ENCODE measurements around the gene GFPT1. TPM values are rescaled to one million over a fixed set of nuclear protein-coding genes. Genes with fewer than 3 reads are reported as not detected.

GFPT1 gene
- total RNA-seq, 2 donors from 2014 or later, result 32.7 to 43.8 TPM

GRCh38 chr2:69316550-69316949 is 70.5 kb downstream of the GFPT1 start:
- Mint-ChIP-seq H3K27ac (no peak overlapping the region), H3K9me3 (peaks cover 8% of the 10 kb centered on the region), H3K36me3 (ENCODE audit: low read depth) (peaks cover 37% of the 10 kb centered on the region)

GRCh38 chr2:69315160-69315761 is 71.8 kb downstream of the GFPT1 start:
- Mint-ChIP-seq H3K36me3 (ENCODE audit: low read depth) (peaks cover 24% of the 10 kb centered on the region), H3K4me1 (no peaks in the 10 kb centered on the region), H3K4me3 (no peak overlapping the region), H3K9me3 (peaks cover 8% of the 10 kb centered on the region), H3K27ac (no peak overlapping the region), H3K27me3 (no peaks in the 10 kb centered on the region)
- no peak for ATAC-seq (replicated peaks)

More at GRCh38 chr2:69316550-69316949, 70.5 kb downstream of the GFPT1 start:
- H3K4me1 Mint-ChIP-seq, result no peaks in the 10 kb centered on the region
- no peak overlapping the region for H3K4me3 Mint-ChIP-seq
- ATAC-seq (replicated peaks), result no peak
- no peaks in the 10 kb centered on the region for H3K27me3 Mint-ChIP-seq

GRCh38 chr2:69311024-69311416 is 76.0 kb downstream of the GFPT1 start:
- H3K9me3 Mint-ChIP-seq, result no peaks in the 10 kb centered on the region
- no peak overlapping the region for H3K27ac Mint-ChIP-seq
- no peak for ATAC-seq (replicated peaks)

DNA sequence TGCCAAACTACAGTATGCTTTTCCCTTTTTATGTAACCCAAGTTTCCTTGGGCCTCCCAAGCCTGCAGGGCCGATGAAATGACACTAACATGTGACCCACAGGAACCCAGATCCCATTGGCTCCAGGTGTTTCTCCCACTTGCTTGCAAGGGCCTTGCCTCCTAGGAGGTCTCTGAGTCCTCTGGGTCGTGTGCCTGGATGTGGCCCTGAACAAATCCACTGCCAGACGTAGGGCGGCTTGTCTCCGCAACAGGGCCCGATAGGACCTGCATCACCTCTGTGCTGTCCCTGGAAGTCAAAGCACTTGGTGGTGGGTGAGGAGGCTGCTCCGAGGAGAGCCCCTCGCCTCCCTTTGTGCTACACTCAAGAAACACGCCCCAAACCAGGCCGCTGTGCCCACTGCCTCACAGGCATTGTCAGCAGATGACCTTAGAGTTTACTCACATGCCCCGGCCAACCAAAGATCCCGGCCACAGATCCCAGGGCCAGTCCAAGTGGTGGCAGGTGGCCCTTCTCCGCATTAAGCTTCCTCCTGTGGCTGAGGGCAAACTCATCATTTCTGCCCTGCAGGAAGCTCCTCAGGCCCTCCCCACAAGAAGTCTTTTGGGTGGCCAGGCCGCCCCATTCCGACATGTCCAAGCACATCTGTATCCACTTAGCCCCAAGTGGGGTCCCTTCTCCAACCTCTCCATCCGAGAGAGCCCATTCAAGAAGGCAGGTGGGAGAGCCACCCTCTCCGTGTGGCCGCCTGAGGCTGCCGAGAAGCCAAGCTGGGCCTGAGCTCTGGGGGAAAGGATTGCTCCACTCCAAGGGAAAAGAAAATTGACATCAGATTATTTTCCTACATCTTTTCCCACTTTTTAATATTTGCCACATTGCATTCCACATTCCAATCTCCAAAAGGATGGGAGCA is 76.7 kb downstream of the GFPT1 start:
- Mint-ChIP-seq H3K9me3 (no peaks in the 10 kb centered on the region), H3K4me3 (no peak overlapping the region), H3K36me3 (ENCODE audit: low read depth) (no peaks in the 10 kb centered on the region), H3K4me1 (no peaks in the 10 kb centered on the region), H3K27me3 (peaks cover 4% of the 10 kb centered on the region), H3K27ac (no peak overlapping the region)
- ATAC-seq (replicated peaks), result no peak

More at GRCh38 chr2:69311024-69311416, 76.0 kb downstream of the GFPT1 start:
- H3K4me3 Mint-ChIP-seq, result no peak overlapping the region
- H3K4me1 Mint-ChIP-seq, result no peaks in the 10 kb centered on the region
- peaks cover 2% of the 10 kb centered on the region for H3K27me3 Mint-ChIP-seq
- H3K36me3 Mint-ChIP-seq (ENCODE audit: low read depth), result no peaks in the 10 kb centered on the region

GRCh38 chr2:69309351-69310110 is 77.5 kb downstream of the GFPT1 start:
- Mint-ChIP-seq H3K9me3 (no peaks in the 10 kb centered on the region), H3K27me3 (peaks cover 4% of the 10 kb centered on the region), H3K4me1 (no peaks in the 10 kb centered on the region), H3K4me3 (no peak overlapping the region), H3K27ac (no peak overlapping the region), H3K36me3 (ENCODE audit: low read depth) (no peaks in the 10 kb centered on the region)
- no peak for ATAC-seq (replicated peaks)

DNA sequence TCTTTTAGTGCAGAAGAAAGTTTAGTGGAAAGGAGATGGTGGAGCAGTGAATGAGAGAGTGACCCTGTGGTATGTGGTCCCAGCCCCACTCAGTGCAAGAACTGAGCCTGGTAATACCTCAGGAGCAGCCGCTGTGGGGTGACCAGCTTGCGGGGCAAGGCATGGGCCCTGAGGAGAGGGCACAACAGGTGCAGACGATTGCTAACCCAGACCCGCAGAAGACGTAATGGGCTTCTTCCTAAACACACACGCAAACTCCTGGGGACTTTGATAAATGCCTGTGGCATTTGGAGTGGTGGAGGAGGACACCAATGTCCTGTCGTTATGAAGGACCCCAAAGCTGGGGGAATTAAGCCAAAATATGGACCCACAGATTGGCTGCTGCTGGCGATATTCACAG is 78.7 kb downstream of the GFPT1 start:
- peak overlapping the region; percentile 40 for H3K4me3 Mint-ChIP-seq
- no peaks in the 10 kb centered on the region for H3K36me3 Mint-ChIP-seq (ENCODE audit: low read depth)
- peaks cover 10% of the 10 kb centered on the region for H3K27me3 Mint-ChIP-seq
- ATAC-seq (replicated peaks), result no peak
- H3K27ac Mint-ChIP-seq, result no peak overlapping the region
- H3K9me3 Mint-ChIP-seq, result no peaks in the 10 kb centered on the region
- H3K4me1 Mint-ChIP-seq, result no peaks in the 10 kb centered on the region

GRCh38 chr2:69307579-69308064 is 79.4 kb downstream of the GFPT1 start:
- Mint-ChIP-seq H3K4me1 (no peaks in the 10 kb centered on the region), H3K27ac (no peak overlapping the region), H3K36me3 (ENCODE audit: low read depth) (no peaks in the 10 kb centered on the region), H3K9me3 (no peaks in the 10 kb centered on the region), H3K4me3 (peak overlapping the region; percentile 40), H3K27me3 (peaks cover 13% of the 10 kb centered on the region)
- ATAC-seq (replicated peaks), result no peak

GRCh38 chr2:69306822-69307578 is 80.0 kb downstream of the GFPT1 start:
- H3K4me1 Mint-ChIP-seq, result no peaks in the 10 kb centered on the region
- H3K9me3 Mint-ChIP-seq, result no peaks in the 10 kb centered on the region
- peak; percentile 82 for ATAC-seq (replicated peaks)
- no peaks in the 10 kb centered on the region for H3K36me3 Mint-ChIP-seq (ENCODE audit: low read depth)
- no peak overlapping the region for H3K27ac Mint-ChIP-seq
- H3K4me3 Mint-ChIP-seq, result peak overlapping the region; percentile 40
- H3K27me3 Mint-ChIP-seq, result peaks cover 13% of the 10 kb centered on the region

DNA sequence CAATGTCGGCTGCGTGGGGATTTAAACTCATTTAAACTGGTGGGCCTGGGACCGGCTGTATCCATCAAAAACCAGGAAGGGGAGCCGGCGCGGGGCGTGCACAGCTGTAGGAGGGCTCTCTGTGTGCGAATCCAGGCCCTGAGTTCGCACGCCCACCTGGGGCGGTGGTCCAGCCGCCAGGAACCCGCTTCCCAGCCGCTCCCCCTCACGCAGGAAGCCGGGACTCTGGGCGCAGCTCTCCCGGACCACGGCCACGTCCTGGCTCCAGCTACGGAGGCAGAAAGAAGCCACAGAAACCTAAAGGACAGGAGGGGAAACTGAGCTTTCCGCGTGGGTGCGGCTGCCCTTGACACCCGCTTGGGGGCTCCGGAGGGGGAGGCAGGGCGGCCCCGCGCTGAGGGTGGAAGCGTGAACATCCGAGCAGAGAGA is 80.6 kb downstream of the GFPT1 start:
- Mint-ChIP-seq H3K27me3 (peaks cover 13% of the 10 kb centered on the region), H3K36me3 (ENCODE audit: low read depth) (no peaks in the 10 kb centered on the region), H3K9me3 (no peaks in the 10 kb centered on the region), H3K27ac (no peak overlapping the region), H3K4me3 (peak overlapping the region; percentile 40), H3K4me1 (no peaks in the 10 kb centered on the region)
- no peak for ATAC-seq (replicated peaks)

- H3K27ac Mint-ChIP-seq, result no peak overlapping the region
- ATAC-seq (replicated peaks), result no peak
- H3K4me3 Mint-ChIP-seq, result peak overlapping the region; percentile 40
- H3K4me1 Mint-ChIP-seq, result no peaks in the 10 kb centered on the region
- H3K27me3 Mint-ChIP-seq, result peaks cover 13% of the 10 kb centered on the region
- H3K36me3 Mint-ChIP-seq (ENCODE audit: low read depth), result no peaks in the 10 kb centered on the region
- H3K9me3 Mint-ChIP-seq, result no peaks in the 10 kb centered on the region
Measured at GRCh38 chr2:69305712-69306392, 81.2 kb downstream of the GFPT1 start.

GRCh38 chr2:69305166-69305565 is 81.9 kb downstream of the GFPT1 start:
- no peak for ATAC-seq (replicated peaks)
- H3K36me3 Mint-ChIP-seq (ENCODE audit: low read depth), result no peaks in the 10 kb centered on the region
- no peak overlapping the region for H3K27ac Mint-ChIP-seq
- no peak overlapping the region for H3K4me3 Mint-ChIP-seq
- no peaks in the 10 kb centered on the region for H3K4me1 Mint-ChIP-seq
- no peaks in the 10 kb centered on the region for H3K9me3 Mint-ChIP-seq
- peaks cover 13% of the 10 kb centered on the region for H3K27me3 Mint-ChIP-seq

DNA sequence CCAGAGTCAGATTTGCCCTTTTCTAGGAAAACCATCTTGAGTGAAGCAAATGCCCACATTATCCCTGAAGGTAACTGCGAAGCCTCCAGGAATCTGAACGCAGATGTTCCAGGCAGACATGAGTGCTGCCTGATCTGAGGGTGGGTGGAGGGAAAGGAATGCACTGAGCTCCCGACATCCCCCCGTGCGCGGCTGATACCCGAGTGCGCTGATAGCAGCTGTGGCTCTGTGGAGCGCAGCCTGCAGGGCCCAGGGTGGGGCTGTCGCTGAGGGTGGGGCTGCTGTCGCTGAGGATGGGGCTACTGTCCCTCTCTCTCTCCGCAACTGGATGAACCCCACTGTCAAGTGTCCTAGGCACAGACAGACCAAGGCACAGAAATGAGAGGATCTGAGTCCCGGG is 82.4 kb downstream of the GFPT1 start:
- Mint-ChIP-seq H3K4me1 (no peaks in the 10 kb centered on the region), H3K27me3 (peaks cover 13% of the 10 kb centered on the region), H3K4me3 (no peak overlapping the region), H3K36me3 (ENCODE audit: low read depth) (no peaks in the 10 kb centered on the region), H3K9me3 (no peaks in the 10 kb centered on the region), H3K27ac (no peak overlapping the region)
- no peak for ATAC-seq (replicated peaks)

DNA sequence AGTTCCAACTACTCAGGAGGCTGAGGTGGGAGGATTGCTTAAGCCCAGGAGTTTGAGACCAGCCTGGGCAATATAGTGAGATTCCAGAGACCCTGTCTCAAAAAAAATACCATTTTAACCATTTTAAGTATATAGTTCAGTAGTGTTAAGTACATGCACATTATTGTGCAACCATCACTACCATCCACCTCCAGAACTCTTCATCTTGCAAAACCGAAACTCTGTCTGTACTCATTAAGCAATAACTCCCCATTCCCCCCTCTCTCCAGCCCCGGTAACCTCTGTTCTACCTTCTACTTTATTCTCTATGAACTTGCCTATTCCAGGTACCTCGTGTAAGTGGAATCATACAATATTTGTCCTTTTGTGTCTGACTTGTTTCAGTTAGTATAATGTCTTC is 86.4 kb downstream of the GFPT1 start:
- no peaks in the 10 kb centered on the region for H3K9me3 Mint-ChIP-seq
- no peaks in the 10 kb centered on the region for H3K4me1 Mint-ChIP-seq
- H3K27me3 Mint-ChIP-seq, result peaks cover 9% of the 10 kb centered on the region
- no peak for ATAC-seq (replicated peaks)
- H3K4me3 Mint-ChIP-seq, result no peak overlapping the region
- H3K36me3 Mint-ChIP-seq (ENCODE audit: low read depth), result no peaks in the 10 kb centered on the region
- no peak overlapping the region for H3K27ac Mint-ChIP-seq

All from activated T-helper 17 cell treated with anti-CD3 and anti-CD28 coated beads, Interleukin-2, amount 50 U/mL, for 72 hours (primary cell).